HG03025 (cell line): ENCODE measurements around the gene PRSS12.
A peak's percentile ranks its signal among the peaks of the same experiment; 100 is the strongest.
"Not testable (repeated sequence)": the region's sequence is repeated elsewhere in the genome, so short reads cannot be mapped to it uniquely, and the experiment has no call there.

Experiments used
- ATAC-seq: cut with Tn5 transposase; IDR thresholded peaks from one replicate; pipeline ENCODE4 v1.9.1; 2021; ENCODE audit warnings: mild to moderate bottlenecking, moderate library complexity; ENCODE audit not compliant: unreplicated experiment, low FRiP score

The PRSS12 gene

GRCh38 chr4:118352843-118353533, at the start of gene PRSS12:
TSS of gene PRSS12 (minus strand) at chr4:118353003. CDS start at chr4:118352720, 283 bp downstream.
- ATAC-seq, result peak; percentile 98

GRCh38 chr4:118400356-118400755, 47.6 kb upstream of the PRSS12 start:
- no peak for ATAC-seq

GRCh38 chr4:118399883-118400282, 47.1 kb upstream of the PRSS12 start:
- ATAC-seq, result not testable (repeated sequence)

GRCh38 chr4:118398226-118399090, 45.7 kb upstream of the PRSS12 start:
- peak; percentile 90 for ATAC-seq

GRCh38 chr4:118397623-118397979, 44.8 kb upstream of the PRSS12 start:
- ATAC-seq, result no peak

GRCh38 chr4:118396881-118397622, 44.2 kb upstream of the PRSS12 start:
- ATAC-seq, result no peak

- no peak for ATAC-seq
Measured at GRCh38 chr4:118395057-118395644, 42.3 kb upstream of the PRSS12 start.

- not testable (repeated sequence) for ATAC-seq
Measured at GRCh38 chr4:118392509-118392908, 39.7 kb upstream of the PRSS12 start.

- no peak for ATAC-seq
Measured at GRCh38 chr4:118390121-118390520, 37.3 kb upstream of the PRSS12 start.

- ATAC-seq, result no peak
Measured at GRCh38 chr4:118389721-118390120, 36.9 kb upstream of the PRSS12 start.

GRCh38 chr4:118388606-118389005, 35.8 kb upstream of the PRSS12 start:
- ATAC-seq, result no peak

GRCh38 chr4:118381902-118382301, 29.1 kb upstream of the PRSS12 start:
- ATAC-seq, result no peak

GRCh38 chr4:118373614-118374255, 20.9 kb upstream of the PRSS12 start:
- no peak for ATAC-seq

- ATAC-seq, result no peak
Measured at GRCh38 chr4:118372251-118372650, 19.4 kb upstream of the PRSS12 start.

GRCh38 chr4:118369231-118369630, 16.4 kb upstream of the PRSS12 start:
- no peak for ATAC-seq

- ATAC-seq, result no peak
Measured at GRCh38 chr4:118367872-118368271, 15.1 kb upstream of the PRSS12 start.

- no peak for ATAC-seq
Measured at GRCh38 chr4:118367361-118367760, 14.6 kb upstream of the PRSS12 start.

GRCh38 chr4:118363166-118363565, 10.4 kb upstream of the PRSS12 start:
- ATAC-seq, result no peak

- ATAC-seq, result no peak
Measured at GRCh38 chr4:118361192-118361591, 8.4 kb upstream of the PRSS12 start.

GRCh38 chr4:118360106-118360505, 7.3 kb upstream of the PRSS12 start:
- no peak for ATAC-seq
